Endothelial cell of umbilical vein (primary cell): Measurements from ENCODE around the gene MDFI. TPM values are rescaled to one million over a fixed set of nuclear protein-coding genes. Genes with fewer than 3 reads are reported as not detected.

Source experiments
- BruUV-seq: library from RNA; stranded (reverse); fragments of 400-500 nt; replicated peaks from 2 replicates; lab custom pipeline; 2021; lab: Mats Ljungman, UMichigan
- CTCF ChIA-PET: fragments of 300-600, 350-600 bp; sonication (Branson Sonifier 250); formaldehyde crosslinking; loops from one replicate; lab custom pipeline; 2021; ENCODE audit warnings: antibody characterized with exemption, inconsistent platforms; lab: Charles Lee
- POLR2A ChIA-PET: fragments of 300-600, 350-600 bp; sonication (Branson Sonifier 250); formaldehyde crosslinking; loops from one replicate; lab custom pipeline; 2021; ENCODE audit warnings: antibody characterized with exemption, inconsistent platforms; lab: Charles Lee
- DNase-seq: peaks from one replicate; pipeline ENCODE4 v3.0.0-alpha.2; 2011; ENCODE audit warnings: low read depth, low spot score
- FAIRE-seq: peaks from 2 replicates; lab custom pipeline; 2011; peaks lifted over from hg19 to GRCh38; lab: Jason Lieb, UNC
- H2AFZ ChIP-seq: 2 replicates; pipeline ENCODE4 v1.6.0; 2012; ENCODE audit warnings: low read depth, low read length, control low read depth, inconsistent platforms
- H3K27ac ChIP-seq: 2 replicates; pipeline ENCODE4 v1.5.1; 2011; ENCODE audit warnings: low read depth, mild to moderate bottlenecking, control low read depth, low read length, moderate library complexity; ENCODE audit not compliant: insufficient read depth
- H3K27me3 ChIP-seq, 2 experiments: 2 replicates each; pipeline versions ENCODE4 v1.6.0 to v1.6.1; 2011; ENCODE audit warnings: low read length in 2 of 2, mixed read lengths in 1 of 2; ENCODE audit not compliant: control insufficient read depth in 2 of 2, insufficient read depth in 2 of 2
- H3K36me3 ChIP-seq, 2 experiments: 2 replicates in 1 of 2; 3 replicates in 1 of 2; pipeline ENCODE4 v1.5.1; 2011; ENCODE audit warnings: low read length in 2 of 2, mild to moderate bottlenecking in 1 of 2, moderate library complexity in 1 of 2; ENCODE audit not compliant: control insufficient read depth in 2 of 2, insufficient read depth in 2 of 2; ENCODE audit errors: extremely low read depth in 1 of 2
- H3K4me1 ChIP-seq: 3 replicates; pipeline ENCODE4 v1.5.1; 2011; ENCODE audit warnings: mild to moderate bottlenecking, low read length; ENCODE audit not compliant: control insufficient read depth, insufficient read depth; ENCODE audit errors: extremely low read depth
- H3K4me2 ChIP-seq: 2 replicates; pipeline ENCODE4 v1.6.1; 2011; ENCODE audit warnings: low read length, control low read depth, mixed read lengths; ENCODE audit not compliant: insufficient read depth
- H3K4me3 ChIP-seq, 3 experiments: fragments of 200-600 bp in 1 of 3; sonication (generic), shearing (Covaris generic) in 1 of 3; replicated peaks in 1 of 3; 2 replicates each; pipeline ENCODE4 v1.5.1; 2011 to 2016; ENCODE audit warnings: control low read depth in 3 of 3, low read length in 3 of 3, mild to moderate bottlenecking in 2 of 3, inconsistent platforms in 1 of 3, low read depth in 1 of 3, moderate library complexity in 1 of 3; ENCODE audit not compliant: insufficient read depth in 1 of 3
- H3K79me2 ChIP-seq: 2 replicates; pipeline ENCODE4 v1.6.0; 2012; ENCODE audit warnings: low read length, inconsistent platforms; ENCODE audit not compliant: control insufficient read depth, insufficient read depth
- H3K9ac ChIP-seq: replicated peaks from 2 replicates; pipeline ENCODE3; 2011; ENCODE audit warnings: low read length, control low read depth; ENCODE audit not compliant: insufficient read depth; ENCODE audit errors: extremely low read depth
- H3K9me1 ChIP-seq: replicated peaks from 3 replicates; pipeline ENCODE4 v1.6.0; 2011; ENCODE audit warnings: mild to moderate bottlenecking, low read length; ENCODE audit not compliant: control insufficient read depth, insufficient read depth; ENCODE audit errors: extremely low read depth
- H3K9me3 ChIP-seq: replicated peaks from 2 replicates; pipeline ENCODE4 v1.5.1; 2012; ENCODE audit warnings: low read length, inconsistent platforms; ENCODE audit not compliant: control insufficient read depth, insufficient read depth
- H4K20me1 ChIP-seq: replicated peaks from 2 replicates; pipeline ENCODE3; 2011; ENCODE audit warnings: mild to moderate bottlenecking, low read length; ENCODE audit not compliant: control insufficient read depth, insufficient read depth; ENCODE audit errors: extremely low read depth
- EZH2 ChIP-seq: IDR thresholded peaks from 2 replicates; pipeline ENCODE4 v1.6.1; 2012; ENCODE audit warnings: borderline replicate concordance, low read depth, mild to moderate bottlenecking, moderate library complexity, low read length, inconsistent platforms; ENCODE audit not compliant: severe bottlenecking
- FOS ChIP-seq: IDR thresholded peaks from 2 replicates; pipeline ENCODE4 v1.6.1; 2011; ENCODE audit warnings: mild to moderate bottlenecking, low read length, moderate library complexity, borderline replicate concordance; ENCODE audit not compliant: insufficient read depth
- GATA2 ChIP-seq: IDR thresholded peaks from 2 replicates; pipeline ENCODE4 v1.7.0; 2011; ENCODE audit warnings: low read depth, mild to moderate bottlenecking, moderate library complexity, mixed read lengths, low read length; ENCODE audit not compliant: insufficient read length, insufficient read depth
- JUN ChIP-seq: IDR thresholded peaks from 2 replicates; pipeline ENCODE4 v1.6.1; 2011; ENCODE audit warnings: borderline replicate concordance, low read depth; ENCODE audit not compliant: insufficient read length, insufficient read depth
- MYC ChIP-seq: IDR thresholded peaks from one replicate; pipeline ENCODE4 v1.6.1; 2011; ENCODE audit warnings: mild to moderate bottlenecking, low read depth, low read length
- POLR2A ChIP-seq: IDR thresholded peaks from 2 replicates; pipeline ENCODE4 v1.6.1; 2012; ENCODE audit warnings: low read depth, mild to moderate bottlenecking, control low read depth, low read length
- POLR2AphosphoS5 ChIP-seq: IDR thresholded peaks from 2 replicates; pipeline ENCODE4 v1.6.1; 2012; ENCODE audit warnings: low read depth, mild to moderate bottlenecking, control low read depth, low read length, moderate library complexity; ENCODE audit not compliant: insufficient read depth
- dilution Hi-C: fragments of 300-500 bp; cut with MboI; formaldehyde crosslinking; loops from one replicate; pipeline ENCODE4 v1.15.0; 2019; ENCODE audit warnings: low sequenced_read_pairs; ENCODE audit not compliant: extremely low pct_ligation_motif_present
- intact Hi-C: fragments of 100-400 bp; cut with micrococcal nuclease; formaldehyde crosslinking; loops from one replicate; pipeline ENCODE4 v1.10.0; 2022
- polyA plus RNA-seq, 4 experiments: library from polyadenylated mRNA; depleted of rRNA in 3 of 4; stranded (reverse) in 3 of 4; unstranded in 1 of 4; fragments of >200 nt; gene quantifications; 2 replicates each; pipeline versions ENCODE4 v1.2.1 to v1.2.3, GENCODE V29; 2011 to 2012; ENCODE audit warnings: missing spikeins in 1 of 4
- total RNA-seq: library from RNA; stranded (reverse); gene quantifications from 2 replicates; pipeline ENCODE4 v1.2.3, GENCODE V29; 2021
- TF ChIP-seq, protein P1 (sequence below), 2 donors: IDR thresholded peaks; 1 replicate in 1 of 2; 2 replicates in 1 of 2; pipeline ENCODE4 v1.5.1; 2011; ENCODE audit warnings: low read length in 2 of 2, mild to moderate bottlenecking in 2 of 2, moderate library complexity in 2 of 2, control low read depth in 1 of 2, inconsistent platforms in 1 of 2, low read depth in 1 of 2; ENCODE audit not compliant: insufficient read depth in 1 of 2; ENCODE audit errors: extremely low read depth in 1 of 2
- TF ChIP-seq, protein P2 (sequence below): IDR thresholded peaks from 2 replicates; pipeline ENCODE4 v1.6.1; 2011; ENCODE audit not compliant: insufficient read depth, insufficient read length

MDFI gene
- total and polyA plus RNA-seq, 2 donors (not counting 3 experiments of a cell fraction or from before 2014, with no cell fraction given), result 32.4 to 74.1 TPM

- H3K27me3 ChIP-seq, result peaks cover 0 to 2% of the 10 kb centered on the region in 2 experiments
- no peak for DNase-seq
- no peak overlapping the region for H3K27ac ChIP-seq
- no peak overlapping the region for H3K4me3 ChIP-seq
- H3K9me1 ChIP-seq, result no peaks in the 10 kb centered on the region
- intact Hi-C loops (no loop called here), dilution Hi-C loops (no loop called here)
- H3K9ac ChIP-seq, result no peak overlapping the region
- FAIRE-seq, result no peak
- POLR2A ChIA-PET, result no interaction called here
- no TSS peak for BruUV-seq
- no peaks in the 10 kb centered on the region for H3K9me3 ChIP-seq
- H3K36me3 ChIP-seq, result no peaks in the 10 kb centered on the region
- no peaks in the 10 kb centered on the region for H4K20me1 ChIP-seq
- CTCF ChIA-PET, result interaction anchor here (1.4 kb wide), 1 partner anchor 28 kb away, joined by 4 read pairs; no protein-coding TSS in a partner anchor
- H3K4me2 ChIP-seq, result no peak overlapping the region
- H3K79me2 ChIP-seq, result no peaks in the 10 kb centered on the region
- H3K4me1 ChIP-seq, result peaks cover 29% of the 10 kb centered on the region
- no peak overlapping the region for H2AFZ ChIP-seq
- TF ChIP-seq MYC, result no peak
- TF ChIP-seq EZH2, result no peak
- TF ChIP-seq POLR2AphosphoS5, result no peak
- TF ChIP-seq, protein P1, sequence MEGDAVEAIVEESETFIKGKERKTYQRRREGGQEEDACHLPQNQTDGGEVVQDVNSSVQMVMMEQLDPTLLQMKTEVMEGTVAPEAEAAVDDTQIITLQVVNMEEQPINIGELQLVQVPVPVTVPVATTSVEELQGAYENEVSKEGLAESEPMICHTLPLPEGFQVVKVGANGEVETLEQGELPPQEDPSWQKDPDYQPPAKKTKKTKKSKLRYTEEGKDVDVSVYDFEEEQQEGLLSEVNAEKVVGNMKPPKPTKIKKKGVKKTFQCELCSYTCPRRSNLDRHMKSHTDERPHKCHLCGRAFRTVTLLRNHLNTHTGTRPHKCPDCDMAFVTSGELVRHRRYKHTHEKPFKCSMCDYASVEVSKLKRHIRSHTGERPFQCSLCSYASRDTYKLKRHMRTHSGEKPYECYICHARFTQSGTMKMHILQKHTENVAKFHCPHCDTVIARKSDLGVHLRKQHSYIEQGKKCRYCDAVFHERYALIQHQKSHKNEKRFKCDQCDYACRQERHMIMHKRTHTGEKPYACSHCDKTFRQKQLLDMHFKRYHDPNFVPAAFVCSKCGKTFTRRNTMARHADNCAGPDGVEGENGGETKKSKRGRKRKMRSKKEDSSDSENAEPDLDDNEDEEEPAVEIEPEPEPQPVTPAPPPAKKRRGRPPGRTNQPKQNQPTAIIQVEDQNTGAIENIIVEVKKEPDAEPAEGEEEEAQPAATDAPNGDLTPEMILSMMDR (IDR thresholded peaks at IDR 0.05; ENCODE audit: extremely low read depth in 1 of 2, insufficient read depth in 1 of 2, low read depth in 1 of 2, low read length in 2 of 2), result no peak
- no peak for TF ChIP-seq GATA2
- TF ChIP-seq POLR2A, result no peak
- no peak for TF ChIP-seq FOS
- no peak for TF ChIP-seq JUN
- TF ChIP-seq, protein P2, sequence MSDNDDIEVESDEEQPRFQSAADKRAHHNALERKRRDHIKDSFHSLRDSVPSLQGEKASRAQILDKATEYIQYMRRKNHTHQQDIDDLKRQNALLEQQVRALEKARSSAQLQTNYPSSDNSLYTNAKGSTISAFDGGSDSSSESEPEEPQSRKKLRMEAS, result no peak
Observed at GRCh38 chr6:41630069-41630468, 8.2 kb upstream of the MDFI start.
